Activated naive CD4-positive, alpha-beta T cell treated with anti-CD3 and anti-CD28 coated beads, Interleukin-2, amount 10 ng/mL, durations not matched to agents 7 days and 5 days (primary cell): ENCODE data around the gene NLRP8.
"Not testable (repeated sequence)": the region's sequence is repeated elsewhere in the genome, so short reads cannot be mapped to it uniquely, and the experiment has no call there.

ENCODE experiments used
- CTCF ChIA-PET: fragments of 350-600 bp; sonication (Branson Sonifier 250); formaldehyde crosslinking; loops from one replicate; lab custom pipeline; 2021; ENCODE audit warnings: antibody characterized with exemption; lab: Charles Lee
- DNase-seq: peaks from one replicate; pipeline ENCODE4 v3.0.0-alpha.2; 2020
- H3K27ac Mint-ChIP-seq: one replicate; pipeline ENCODE4 v1.8.0; 2021; ENCODE audit warnings: mild to moderate bottlenecking, moderate library complexity, mixed read lengths
- H3K27me3 Mint-ChIP-seq: one replicate; pipeline ENCODE4 v1.8.0; 2021; ENCODE audit warnings: mild to moderate bottlenecking, mixed read lengths
- H3K36me3 Mint-ChIP-seq: one replicate; pipeline ENCODE4 v1.8.0; 2021; ENCODE audit warnings: mixed read lengths
- H3K4me1 Mint-ChIP-seq: one replicate; pipeline ENCODE4 v1.8.0; 2021; ENCODE audit warnings: mixed read lengths
- H3K4me3 Mint-ChIP-seq: one replicate; pipeline ENCODE4 v1.8.0; 2021; ENCODE audit warnings: mild to moderate bottlenecking, moderate library complexity, mixed read lengths
- H3K9me3 Mint-ChIP-seq: one replicate; pipeline ENCODE4 v1.8.0; 2021; ENCODE audit warnings: mixed read lengths

NLRP8 gene

DNA sequence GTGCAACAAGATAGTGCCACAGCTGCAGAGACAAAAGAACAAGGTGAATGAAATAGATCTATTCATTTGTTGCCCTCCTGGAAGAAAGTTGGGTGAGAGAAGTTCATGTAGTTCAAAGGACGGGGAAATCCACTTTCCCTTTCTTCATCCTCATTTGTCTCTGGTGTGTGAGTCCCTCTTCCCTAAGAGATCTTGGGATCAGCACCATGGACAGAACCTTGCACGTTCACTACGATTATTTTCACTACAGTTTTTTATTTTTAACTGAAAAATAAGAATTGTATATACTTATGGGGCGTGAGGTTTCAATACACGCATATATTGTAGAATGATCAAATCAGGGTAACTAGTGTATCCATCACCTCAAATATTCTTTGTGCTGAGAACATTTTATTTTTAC, 68.1 kb downstream of the NLRP8 start:
- Mint-ChIP-seq H3K4me3 (no peak overlapping the region), H3K4me1 (no peaks in the 10 kb centered on the region), H3K27ac (no peak overlapping the region), H3K27me3 (no peaks in the 10 kb centered on the region), H3K9me3 (peaks cover 35% of the 10 kb centered on the region), H3K36me3 (no peaks in the 10 kb centered on the region)
- no peak for DNase-seq
- CTCF ChIA-PET = no interaction called here

DNA sequence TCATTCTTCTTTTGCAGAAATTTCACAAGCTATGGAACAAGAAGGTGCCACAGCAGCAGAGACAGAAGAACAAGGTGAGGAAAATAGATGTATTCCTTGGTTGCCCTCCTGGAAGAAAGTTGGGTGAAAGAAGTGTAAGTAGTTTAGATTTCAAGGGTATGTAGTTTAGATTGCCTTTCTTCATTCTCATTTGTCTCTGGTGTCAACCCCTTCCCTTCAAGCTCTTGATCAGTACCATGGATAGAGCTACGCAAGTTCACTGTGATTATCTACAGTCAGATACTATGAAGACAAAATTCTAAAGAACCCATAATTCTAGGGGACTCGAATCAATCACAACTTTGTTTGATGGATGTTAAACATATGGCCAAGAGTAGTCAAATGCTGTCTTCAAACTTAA, 71.7 kb downstream of the NLRP8 start:
- H3K9me3 Mint-ChIP-seq = peaks cover 37% of the 10 kb centered on the region
- H3K27me3 Mint-ChIP-seq, H3K27ac Mint-ChIP-seq, H3K4me3 Mint-ChIP-seq, H3K4me1 Mint-ChIP-seq, CTCF ChIA-PET, DNase-seq, H3K36me3 Mint-ChIP-seq: not testable (repeated sequence)

DNA sequence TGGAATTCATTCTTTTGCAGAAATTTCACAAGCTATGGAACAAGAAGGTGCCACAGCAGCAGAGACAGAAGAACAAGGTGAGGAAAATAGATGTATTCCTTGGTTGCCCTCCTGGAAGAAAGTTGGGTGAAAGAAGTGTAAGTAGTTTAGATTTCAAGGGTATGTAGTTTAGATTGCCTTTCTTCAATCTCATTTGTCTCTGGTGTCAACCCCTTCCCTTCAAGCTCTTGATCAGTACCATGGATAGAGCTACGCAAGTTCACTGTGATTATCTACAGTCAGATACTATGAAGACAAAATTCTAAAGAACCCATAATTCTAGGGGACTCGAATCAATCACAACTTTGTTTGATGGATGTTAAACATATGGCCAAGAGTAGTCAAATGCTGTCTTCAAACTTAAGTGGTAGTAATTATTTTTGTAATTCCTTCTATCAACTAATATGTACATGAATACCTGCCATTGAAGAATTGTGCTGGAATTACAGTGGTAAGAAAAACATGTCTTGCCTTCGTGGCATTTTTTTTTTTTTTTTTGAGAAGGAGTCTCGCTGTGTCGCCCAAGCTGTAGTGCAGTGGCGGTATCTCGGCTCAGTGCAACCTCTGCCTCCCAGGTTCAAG, 72.8 kb downstream of the NLRP8 start:
- H3K4me3 Mint-ChIP-seq, CTCF ChIA-PET, H3K27ac Mint-ChIP-seq, H3K36me3 Mint-ChIP-seq, DNase-seq, H3K4me1 Mint-ChIP-seq, H3K27me3 Mint-ChIP-seq: not testable (repeated sequence)
- peaks cover 33% of the 10 kb centered on the region for H3K9me3 Mint-ChIP-seq

DNA sequence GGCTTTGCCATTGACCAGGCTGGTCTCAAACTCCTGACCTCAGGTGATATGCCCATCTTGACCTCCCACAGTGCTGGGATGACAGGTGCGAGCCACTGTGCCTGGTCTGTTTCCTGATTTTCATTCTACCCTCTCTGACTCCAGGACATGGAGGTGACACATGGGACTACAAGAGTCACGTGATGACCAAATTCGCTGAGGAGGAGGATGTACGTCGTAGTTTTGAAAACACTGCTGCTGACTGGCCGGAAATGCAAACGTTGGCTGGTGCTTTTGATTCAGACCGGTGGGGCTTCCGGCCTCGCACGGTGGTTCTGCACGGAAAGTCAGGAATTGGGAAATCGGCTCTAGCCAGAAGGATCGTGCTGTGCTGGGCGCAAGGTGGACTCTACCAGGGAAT, 79.1 kb downstream of the NLRP8 start:
- Mint-ChIP-seq H3K9me3 (peaks cover 23% of the 10 kb centered on the region), H3K27me3 (no peaks in the 10 kb centered on the region), H3K36me3 (no peaks in the 10 kb centered on the region), H3K4me3 (no peak overlapping the region), H3K27ac (no peak overlapping the region), H3K4me1 (no peaks in the 10 kb centered on the region)
- no peak for DNase-seq
- CTCF ChIA-PET = no interaction called here
